ENCODE results near the gene RPP40.

DNA sequence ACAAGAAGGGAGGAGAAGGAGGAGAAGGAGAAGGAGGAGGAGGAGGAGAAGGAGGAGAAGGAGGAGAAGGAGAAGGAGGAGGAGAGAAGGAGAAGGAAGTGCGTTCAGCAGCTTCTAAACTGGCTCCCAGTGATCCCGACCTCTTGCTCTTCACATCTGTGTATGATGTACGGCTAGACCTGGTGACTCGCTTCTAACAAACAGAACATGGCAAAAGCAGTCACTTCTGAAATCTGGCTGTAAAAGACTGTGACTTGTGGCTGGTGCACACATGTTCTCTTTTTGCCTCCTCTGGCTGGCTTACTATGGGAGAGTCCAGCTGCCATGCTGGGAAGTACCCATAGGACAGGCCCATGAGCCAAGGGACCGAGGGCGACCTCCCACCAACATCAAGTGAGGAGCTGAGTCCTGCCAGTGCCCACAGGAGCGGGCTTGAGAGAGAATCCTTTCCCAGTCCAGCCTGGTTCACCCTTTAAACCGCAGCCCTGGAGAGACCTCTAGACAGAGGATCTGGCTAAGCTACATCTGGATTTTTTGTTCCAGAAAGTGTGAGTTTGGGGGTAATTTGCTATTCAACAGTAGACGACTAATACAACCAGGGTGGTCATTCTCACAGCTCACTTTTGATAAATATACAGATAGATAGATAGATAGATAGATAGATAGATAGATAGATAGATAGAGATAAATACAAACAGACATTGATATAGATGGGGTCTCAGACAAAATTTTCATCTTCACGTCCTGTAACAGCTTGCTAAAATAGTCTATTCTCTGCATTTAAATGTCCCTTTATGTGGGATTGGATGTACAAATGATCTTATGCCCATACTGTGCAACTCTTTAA is 42.3 kb downstream of the RPP40 start:
- TF ChIP-seq, protein P1, sequence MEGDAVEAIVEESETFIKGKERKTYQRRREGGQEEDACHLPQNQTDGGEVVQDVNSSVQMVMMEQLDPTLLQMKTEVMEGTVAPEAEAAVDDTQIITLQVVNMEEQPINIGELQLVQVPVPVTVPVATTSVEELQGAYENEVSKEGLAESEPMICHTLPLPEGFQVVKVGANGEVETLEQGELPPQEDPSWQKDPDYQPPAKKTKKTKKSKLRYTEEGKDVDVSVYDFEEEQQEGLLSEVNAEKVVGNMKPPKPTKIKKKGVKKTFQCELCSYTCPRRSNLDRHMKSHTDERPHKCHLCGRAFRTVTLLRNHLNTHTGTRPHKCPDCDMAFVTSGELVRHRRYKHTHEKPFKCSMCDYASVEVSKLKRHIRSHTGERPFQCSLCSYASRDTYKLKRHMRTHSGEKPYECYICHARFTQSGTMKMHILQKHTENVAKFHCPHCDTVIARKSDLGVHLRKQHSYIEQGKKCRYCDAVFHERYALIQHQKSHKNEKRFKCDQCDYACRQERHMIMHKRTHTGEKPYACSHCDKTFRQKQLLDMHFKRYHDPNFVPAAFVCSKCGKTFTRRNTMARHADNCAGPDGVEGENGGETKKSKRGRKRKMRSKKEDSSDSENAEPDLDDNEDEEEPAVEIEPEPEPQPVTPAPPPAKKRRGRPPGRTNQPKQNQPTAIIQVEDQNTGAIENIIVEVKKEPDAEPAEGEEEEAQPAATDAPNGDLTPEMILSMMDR (IDR thresholded peaks at IDR 0.05), result no peak
- TF ChIP-seq POLR2A (IDR thresholded peaks at IDR 0.05) (no peak), POLR2AphosphoS5 (IDR thresholded peaks at IDR 0.05) (no peak), EP300 (IDR thresholded peaks at IDR 0.05) (no peak)
